Globus pallidus (tissue), 1 donor: ENCODE data around the gene C1R.

ENCODE experiments used
- DNase-seq: peaks from one replicate; pipeline ENCODE4 v3.0.0-alpha.2; 2015; ENCODE audit warnings: low spot score

Gene C1R

DNA sequence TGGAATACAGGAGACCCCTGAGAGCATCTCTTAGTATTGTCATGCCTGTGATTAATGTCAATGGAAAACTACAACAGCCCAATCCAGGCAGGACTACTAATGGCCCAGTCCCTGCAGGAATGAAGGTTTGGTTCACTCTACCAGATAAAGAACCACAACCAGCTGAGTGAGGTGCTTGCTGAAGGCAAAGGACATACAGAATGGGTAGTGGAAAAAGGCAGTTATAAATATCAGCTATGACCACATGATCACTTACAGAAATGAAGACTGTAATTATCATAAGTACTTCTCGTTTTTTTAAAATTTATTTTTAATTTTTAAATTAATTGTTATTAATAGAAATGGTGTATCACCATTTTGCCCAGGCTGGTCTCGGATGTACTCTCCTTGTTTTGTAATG, 56.8 kb downstream of the C1R start:
- no peak for DNase-seq

DNA sequence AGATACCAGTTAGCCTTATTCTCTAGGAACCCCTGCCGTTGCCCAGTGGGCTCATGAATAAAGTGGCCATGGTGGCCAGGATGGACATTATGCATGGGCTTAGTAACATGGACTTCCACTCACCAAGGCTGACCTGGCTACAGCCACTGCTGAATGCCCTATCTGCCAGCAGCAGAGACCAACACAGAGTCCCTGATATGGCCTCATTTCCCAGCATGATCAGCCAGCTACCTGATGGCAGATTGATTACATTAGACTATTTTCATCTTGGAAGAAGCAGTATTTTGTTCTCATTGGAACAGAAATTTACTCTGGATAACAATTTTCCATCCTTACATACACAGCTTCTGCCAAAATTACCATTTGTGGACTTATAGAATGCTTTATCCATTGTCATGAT, 57.8 kb downstream of the C1R start:
- no peak for DNase-seq

DNA sequence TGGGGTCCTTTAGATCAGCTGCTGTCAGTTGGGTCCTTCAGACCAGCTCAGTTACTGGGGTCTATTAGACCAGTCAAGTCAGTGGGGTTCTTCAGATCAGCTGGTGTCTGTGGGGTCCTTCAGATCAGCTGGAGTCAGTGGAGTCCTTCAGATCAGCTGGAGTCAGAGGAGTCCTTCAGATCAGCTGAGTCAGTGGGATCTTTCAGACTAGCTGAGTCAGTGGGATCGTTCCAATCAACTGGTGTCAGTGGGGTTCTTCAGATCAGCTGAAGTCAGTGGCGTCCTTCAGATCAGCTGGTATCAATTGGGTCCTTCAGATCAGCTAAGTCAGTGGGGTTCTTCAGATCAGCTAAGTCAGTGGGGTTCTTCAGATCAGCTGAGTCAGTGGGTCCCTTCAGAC, 59.3 kb downstream of the C1R start:
- DNase-seq, result no peak

DNA sequence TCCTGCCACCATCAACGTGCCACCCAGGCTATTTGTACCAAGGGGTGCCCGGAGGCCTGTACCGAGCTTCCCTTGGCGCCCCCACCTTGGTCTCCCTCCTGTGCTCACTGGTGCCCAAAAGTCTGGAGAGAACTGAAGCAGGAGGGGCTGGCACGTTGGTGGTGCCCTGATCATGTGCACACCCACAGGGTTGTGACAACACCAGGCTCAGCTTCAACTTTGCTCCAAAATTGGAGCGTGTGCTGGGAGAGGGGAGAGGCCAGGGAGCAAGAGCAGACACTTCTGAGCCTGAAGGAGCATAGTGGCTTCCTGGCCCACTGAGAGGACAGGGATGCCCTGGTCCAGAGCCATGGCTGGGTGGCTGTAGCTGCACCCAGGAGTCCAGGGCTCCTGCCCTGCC, 60.9 kb downstream of the C1R start:
- no peak for DNase-seq
